ENCODE measurements around the gene PRKAG2. TPM values are rescaled to one million over a fixed set of nuclear protein-coding genes. Genes with fewer than 3 reads are reported as not detected.

PRKAG2 gene
- total RNA-seq, 2 donors from 2014 or later: 19.9 to 22.6 TPM

GRCh38 chr7:151630851-151631569 is 245.9 kb downstream of the PRKAG2 start:
- Mint-ChIP-seq H3K4me3 (peak overlapping the region; percentile 85), H3K27me3 (no peaks in the 10 kb centered on the region), H3K4me1 (ENCODE audit: low read depth in 2 of 2) (peaks cover 22 to 26% of the 10 kb centered on the region in 2 donors), H3K27ac (peak overlapping the region; percentile 78 to 83), H3K36me3 (peaks cover 5% of the 10 kb centered on the region), H3K9me3 (no peaks in the 10 kb centered on the region)
- no peak for DNase-seq (ENCODE audit: low spot score)
- no peak for ATAC-seq

- Mint-ChIP-seq H3K9me3 (no peaks in the 10 kb centered on the region), H3K4me1 (ENCODE audit: low read depth in 2 of 2) (peaks cover 25 to 31% of the 10 kb centered on the region in 2 donors), H3K27me3 (no peaks in the 10 kb centered on the region), H3K27ac (no peak overlapping the region), H3K4me3 (peak overlapping the region; percentile 85), H3K36me3 (peaks cover 5% of the 10 kb centered on the region)
- DNase-seq (ENCODE audit: low spot score) (no peak), ATAC-seq (no peak)
Measured at GRCh38 chr7:151630358-151630757, 246.6 kb downstream of the PRKAG2 start.

GRCh38 chr7:151629713-151630272 is 247.1 kb downstream of the PRKAG2 start:
- Mint-ChIP-seq H3K9me3 (no peaks in the 10 kb centered on the region), H3K27ac (no peak overlapping the region), H3K4me3 (peak overlapping the region; percentile 32), H3K4me1 (ENCODE audit: low read depth in 2 of 2) (peaks cover 30 to 36% of the 10 kb centered on the region in 2 donors), H3K27me3 (no peaks in the 10 kb centered on the region), H3K36me3 (peaks cover 5% of the 10 kb centered on the region)
- ATAC-seq (no peak), DNase-seq (ENCODE audit: low spot score) (no peak)

GRCh38 chr7:151628846-151629604 is 247.9 kb downstream of the PRKAG2 start:
- DNase-seq (ENCODE audit: low spot score) (no peak), ATAC-seq (no peak)
- no peak overlapping the region for H3K27ac Mint-ChIP-seq
- peaks cover 5% of the 10 kb centered on the region for H3K36me3 Mint-ChIP-seq
- H3K4me1 Mint-ChIP-seq (ENCODE audit: low read depth in 2 of 2): peaks cover 37 to 43% of the 10 kb centered on the region in 2 donors
- H3K27me3 Mint-ChIP-seq: no peaks in the 10 kb centered on the region
- H3K9me3 Mint-ChIP-seq: no peaks in the 10 kb centered on the region
- H3K4me3 Mint-ChIP-seq: no peak overlapping the region

GRCh38 chr7:151626422-151627115 is 250.3 kb downstream of the PRKAG2 start:
- Mint-ChIP-seq H3K27me3 (no peaks in the 10 kb centered on the region), H3K36me3 (no peaks in the 10 kb centered on the region), H3K4me3 (no peak overlapping the region), H3K27ac (no peak overlapping the region), H3K9me3 (no peaks in the 10 kb centered on the region), H3K4me1 (ENCODE audit: low read depth in 2 of 2) (peaks cover 38 to 39% of the 10 kb centered on the region in 2 donors)
- no peak for ATAC-seq
- DNase-seq (ENCODE audit: low spot score): no peak

GRCh38 chr7:151625606-151626005 is 251.3 kb downstream of the PRKAG2 start:
- Mint-ChIP-seq H3K9me3 (no peaks in the 10 kb centered on the region), H3K4me3 (no peak overlapping the region), H3K27ac (peak overlapping the region in 1 of 2 donors; percentile 13), H3K4me1 (ENCODE audit: low read depth in 2 of 2) (peaks cover 28 to 33% of the 10 kb centered on the region in 2 donors), H3K27me3 (no peaks in the 10 kb centered on the region), H3K36me3 (no peaks in the 10 kb centered on the region)
- DNase-seq (ENCODE audit: low spot score) (no peak), ATAC-seq (no peak)

GRCh38 chr7:151624246-151624928 is 252.5 kb downstream of the PRKAG2 start:
- H3K4me3 Mint-ChIP-seq: peak overlapping the region; percentile 71
- peaks cover 26 to 31% of the 10 kb centered on the region in 2 donors for H3K4me1 Mint-ChIP-seq (ENCODE audit: low read depth in 2 of 2)
- H3K27me3 Mint-ChIP-seq: no peaks in the 10 kb centered on the region
- H3K27ac Mint-ChIP-seq: peak overlapping the region; percentile 16 to 63
- H3K9me3 Mint-ChIP-seq: no peaks in the 10 kb centered on the region
- DNase-seq (ENCODE audit: low spot score) (no peak), ATAC-seq (peak in 1 of 2 donors; percentile 76)
- H3K36me3 Mint-ChIP-seq: no peaks in the 10 kb centered on the region

GRCh38 chr7:151623766-151624165 is 253.1 kb downstream of the PRKAG2 start:
- peak overlapping the region; percentile 1 for H3K4me3 Mint-ChIP-seq
- DNase-seq (ENCODE audit: low spot score): no peak
- peak overlapping the region; percentile 5 to 11 for H3K27ac Mint-ChIP-seq
- H3K36me3 Mint-ChIP-seq: no peaks in the 10 kb centered on the region
- no peak for ATAC-seq
- H3K9me3 Mint-ChIP-seq: no peaks in the 10 kb centered on the region
- no peaks in the 10 kb centered on the region for H3K27me3 Mint-ChIP-seq
- H3K4me1 Mint-ChIP-seq (ENCODE audit: low read depth in 2 of 2): peaks cover 26 to 29% of the 10 kb centered on the region in 2 donors

- peaks cover 26 to 28% of the 10 kb centered on the region in 2 donors for H3K4me1 Mint-ChIP-seq (ENCODE audit: low read depth in 2 of 2)
- DNase-seq (ENCODE audit: low spot score) (no peak), ATAC-seq (no peak)
- no peak overlapping the region for H3K4me3 Mint-ChIP-seq
- no peaks in the 10 kb centered on the region for H3K9me3 Mint-ChIP-seq
- H3K27me3 Mint-ChIP-seq: no peaks in the 10 kb centered on the region
- H3K36me3 Mint-ChIP-seq: no peaks in the 10 kb centered on the region
- no peak overlapping the region for H3K27ac Mint-ChIP-seq
Measured at GRCh38 chr7:151621961-151622360, 255.0 kb downstream of the PRKAG2 start.

GRCh38 chr7:151616443-151617213 is 260.3 kb downstream of the PRKAG2 start:
- Mint-ChIP-seq H3K36me3 (no peaks in the 10 kb centered on the region), H3K4me3 (no peak overlapping the region), H3K9me3 (no peaks in the 10 kb centered on the region), H3K27ac (no peak overlapping the region), H3K4me1 (ENCODE audit: low read depth in 2 of 2) (peaks cover 0 to 20% of the 10 kb centered on the region in 2 donors), H3K27me3 (no peaks in the 10 kb centered on the region)
- ATAC-seq: no peak
- DNase-seq (ENCODE audit: low spot score): no peak

GRCh38 chr7:151615784-151616183 is 261.1 kb downstream of the PRKAG2 start:
- H3K27me3 Mint-ChIP-seq: no peaks in the 10 kb centered on the region
- H3K4me3 Mint-ChIP-seq: no peak overlapping the region
- no peak overlapping the region for H3K27ac Mint-ChIP-seq
- H3K36me3 Mint-ChIP-seq: no peaks in the 10 kb centered on the region
- ATAC-seq (no peak), DNase-seq (ENCODE audit: low spot score) (no peak)
- H3K4me1 Mint-ChIP-seq (ENCODE audit: low read depth in 2 of 2): peaks cover 0 to 18% of the 10 kb centered on the region in 2 donors
- H3K9me3 Mint-ChIP-seq: no peaks in the 10 kb centered on the region

GRCh38 chr7:151615058-151615457 is 261.9 kb downstream of the PRKAG2 start:
- ATAC-seq (no peak), DNase-seq (ENCODE audit: low spot score) (no peak)
- H3K36me3 Mint-ChIP-seq: no peaks in the 10 kb centered on the region
- H3K27ac Mint-ChIP-seq: no peak overlapping the region
- no peak overlapping the region for H3K4me3 Mint-ChIP-seq
- no peaks in the 10 kb centered on the region for H3K27me3 Mint-ChIP-seq
- peaks cover 0 to 18% of the 10 kb centered on the region in 2 donors for H3K4me1 Mint-ChIP-seq (ENCODE audit: low read depth in 2 of 2)
- H3K9me3 Mint-ChIP-seq: no peaks in the 10 kb centered on the region

All from natural killer cell treated with Interleukin-12 subunit alpha and Interleukin-12 subunit beta and Interleukin-15 and Interleukin-18, amount 100 ng/mL, for 72 hours (primary cell).